ENCODE measurements around the gene METTL21A. TPM values are rescaled to one million over a fixed set of nuclear protein-coding genes. Genes with fewer than 3 reads are reported as not detected.

The METTL21A gene
- total RNA-seq, 4 donors from 2014 or later, result 10.1 to 31.6 (median 22.5) TPM

DNA sequence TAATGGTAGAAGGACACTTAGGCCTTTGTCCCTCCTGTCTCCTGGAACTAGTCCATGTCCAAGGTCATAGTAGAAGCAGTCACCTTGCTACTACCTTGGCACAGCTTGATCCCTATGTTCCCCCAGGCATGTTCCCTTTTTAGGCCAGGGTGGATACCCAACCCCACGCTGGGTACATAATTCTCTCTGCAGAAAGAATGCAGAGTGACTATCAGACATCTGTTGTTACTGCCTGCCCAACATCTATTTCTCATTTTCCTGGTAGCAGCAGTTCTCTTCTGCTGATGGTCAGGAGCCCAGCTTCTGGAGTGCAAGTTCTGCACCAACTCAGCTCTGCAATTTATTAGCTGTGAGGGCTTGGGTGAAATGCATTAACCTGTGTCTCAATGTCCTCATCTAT lies 4.4 kb upstream of the METTL21A start:
- Histone ChIP-seq H3K4me1 (peaks cover 4 to 20% (median 15%) of the 10 kb centered on the region in 4 donors), H3K36me3 (no peaks in the 10 kb centered on the region), H3K27me3 (no peaks in the 10 kb centered on the region), H3K9me3 (no peaks in the 10 kb centered on the region), H3K4me3 (no peak overlapping the region), H3K27ac (replicated peaks in 1 of 4) (no peak overlapping the region)
- intact Hi-C loops (cut with DNase I), result loop anchor here (5.0 to 10.0 kb wide), 3 partner anchors 83 to 625 kb away; partner anchors contain the start of genes CCNYL1, CREB1 and IDH1
- 77% methylated on average over 1 of the region's 1 CpG for WGBS
- DNase-seq (ENCODE audit: extremely low spot score), result no peak
- TF ChIP-seq, protein P1, sequence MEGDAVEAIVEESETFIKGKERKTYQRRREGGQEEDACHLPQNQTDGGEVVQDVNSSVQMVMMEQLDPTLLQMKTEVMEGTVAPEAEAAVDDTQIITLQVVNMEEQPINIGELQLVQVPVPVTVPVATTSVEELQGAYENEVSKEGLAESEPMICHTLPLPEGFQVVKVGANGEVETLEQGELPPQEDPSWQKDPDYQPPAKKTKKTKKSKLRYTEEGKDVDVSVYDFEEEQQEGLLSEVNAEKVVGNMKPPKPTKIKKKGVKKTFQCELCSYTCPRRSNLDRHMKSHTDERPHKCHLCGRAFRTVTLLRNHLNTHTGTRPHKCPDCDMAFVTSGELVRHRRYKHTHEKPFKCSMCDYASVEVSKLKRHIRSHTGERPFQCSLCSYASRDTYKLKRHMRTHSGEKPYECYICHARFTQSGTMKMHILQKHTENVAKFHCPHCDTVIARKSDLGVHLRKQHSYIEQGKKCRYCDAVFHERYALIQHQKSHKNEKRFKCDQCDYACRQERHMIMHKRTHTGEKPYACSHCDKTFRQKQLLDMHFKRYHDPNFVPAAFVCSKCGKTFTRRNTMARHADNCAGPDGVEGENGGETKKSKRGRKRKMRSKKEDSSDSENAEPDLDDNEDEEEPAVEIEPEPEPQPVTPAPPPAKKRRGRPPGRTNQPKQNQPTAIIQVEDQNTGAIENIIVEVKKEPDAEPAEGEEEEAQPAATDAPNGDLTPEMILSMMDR (IDR thresholded peaks at IDR 0.05), result no peak
- TF ChIP-seq POLR2A (IDR thresholded peaks at IDR 0.05; ENCODE audit: low read depth), result no peak
- TF ChIP-seq EP300 (IDR thresholded peaks at IDR 0.05), result no peak
- TF ChIP-seq POLR2AphosphoS5 (IDR thresholded peaks at IDR 0.05), result no peak

DNA sequence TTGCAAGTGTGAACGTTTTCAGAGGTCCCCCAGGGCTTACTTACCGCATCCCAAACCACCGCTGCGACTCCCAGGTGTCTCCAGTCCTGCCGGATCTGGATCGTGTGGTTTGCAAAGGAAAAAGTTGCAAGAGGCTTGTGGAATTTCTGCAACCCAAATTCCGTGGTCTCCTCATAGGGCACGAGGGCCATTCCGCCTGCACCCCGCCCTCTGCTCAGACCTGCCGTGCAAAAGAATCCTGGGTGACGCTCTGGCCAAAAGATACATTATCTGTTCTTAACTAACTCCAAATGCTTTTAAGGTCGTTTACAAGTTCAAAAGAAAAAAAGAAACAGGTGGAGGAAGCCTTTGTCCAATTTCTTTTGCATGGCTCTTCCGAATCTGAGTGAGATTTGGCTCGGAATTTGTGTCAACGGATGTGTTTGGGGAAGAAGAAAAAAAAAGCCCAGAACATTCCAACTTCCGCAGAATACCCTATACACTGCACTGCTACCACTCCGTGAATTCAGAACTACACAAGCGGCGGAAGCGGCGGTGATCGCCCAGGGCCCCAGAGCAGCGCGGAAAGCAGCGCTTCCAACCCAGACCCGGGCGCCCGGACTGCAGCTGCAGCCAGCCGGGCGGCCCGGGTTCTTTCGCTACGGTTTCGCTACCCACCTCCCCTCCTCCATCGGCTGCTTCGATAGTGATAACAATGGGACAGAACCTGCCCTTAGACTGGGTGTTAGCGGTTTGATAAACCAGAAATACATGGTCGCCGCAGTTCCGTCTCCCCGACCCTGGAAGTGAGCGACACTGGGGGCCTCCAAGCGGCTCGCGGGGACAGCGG lies 795 bp downstream of the METTL21A start:
- Histone ChIP-seq H3K27me3 (no peaks in the 10 kb centered on the region), H3K36me3 (peaks cover 0 to 21% (median 10%) of the 10 kb centered on the region in 4 donors), H3K4me1 (peaks cover 15 to 50% (median 35%) of the 10 kb centered on the region in 4 donors), H3K4me3 (peak overlapping the region; percentile 81 to 93 (median 92)), H3K27ac (replicated peaks in 1 of 4) (peak overlapping the region; percentile 93 to 98 (median 98)), H3K9me3 (no peaks in the 10 kb centered on the region)
- intact Hi-C loops (cut with DNase I), result loop anchor here (5.0 to 10.0 kb wide), 3 partner anchors 88 to 630 kb away; partner anchors contain the start of genes CCNYL1, CREB1 and IDH1
- 1% methylated on average over 34 of the region's 47 CpGs for WGBS
- TF ChIP-seq POLR2A (IDR thresholded peaks at IDR 0.05; ENCODE audit: low read depth) (no peak), POLR2AphosphoS5 (IDR thresholded peaks at IDR 0.05) (peak; percentile 69 to 83)
- DNase-seq (ENCODE audit: extremely low spot score), result no peak

GRCh38 chr2:207621501-207622039 lies 3.6 kb downstream of the METTL21A start:
- H3K27me3 ChIP-seq, result no peaks in the 10 kb centered on the region
- H3K4me1 ChIP-seq, result peaks cover 16 to 54% (median 42%) of the 10 kb centered on the region in 4 donors
- H3K4me3 ChIP-seq, result no peak overlapping the region
- H3K27ac ChIP-seq (replicated peaks in 1 of 4), result no peak overlapping the region
- DNase-seq (ENCODE audit: extremely low spot score), result no peak
- no peaks in the 10 kb centered on the region for H3K9me3 ChIP-seq
- TF ChIP-seq POLR2A (IDR thresholded peaks at IDR 0.05; ENCODE audit: low read depth) (no peak), POLR2AphosphoS5 (IDR thresholded peaks at IDR 0.05) (no peak), EP300 (IDR thresholded peaks at IDR 0.05) (no peak)
- TF ChIP-seq, protein P1 (IDR thresholded peaks at IDR 0.05), result no peak
- H3K36me3 ChIP-seq, result peaks cover 0 to 27% (median 12%) of the 10 kb centered on the region in 4 donors
- 78% methylated on average over 10 of the region's 10 CpGs for WGBS
- intact Hi-C loops (cut with DNase I), result loop anchor here (10.0 kb wide), 1 partner anchor 633 kb away; the partner anchor contains the start of gene IDH1

DNA sequence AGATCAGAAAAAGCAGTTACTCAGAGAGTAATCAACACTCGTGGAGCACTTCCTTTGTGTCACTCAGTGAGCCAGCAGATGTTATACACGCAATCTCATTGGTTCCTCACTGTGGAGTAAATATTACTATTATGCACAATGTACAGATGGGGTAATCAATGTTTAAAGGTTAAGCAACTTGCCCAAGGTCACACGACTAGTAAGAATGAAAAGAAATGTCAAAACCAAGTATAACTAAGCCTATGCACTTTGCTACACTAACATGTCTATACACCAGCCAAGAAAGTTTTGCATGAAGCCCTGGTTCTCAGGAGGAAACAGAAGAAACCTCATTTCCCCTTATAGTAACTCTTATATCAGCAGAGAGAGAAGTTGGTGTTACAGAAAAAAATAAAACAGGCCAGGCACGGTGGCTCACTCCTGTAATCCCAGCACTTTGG lies 5.4 kb downstream of the METTL21A start:
- no peak for TF ChIP-seq POLR2AphosphoS5 (IDR thresholded peaks at IDR 0.05)
- TF ChIP-seq, protein P1 (IDR thresholded peaks at IDR 0.05), result no peak
- H3K4me3 ChIP-seq, result no peak overlapping the region
- H3K36me3 ChIP-seq, result peaks cover 0 to 27% (median 16%) of the 10 kb centered on the region in 4 donors
- H3K9me3 ChIP-seq, result no peaks in the 10 kb centered on the region
- H3K27me3 ChIP-seq, result no peaks in the 10 kb centered on the region
- no peak overlapping the region for H3K27ac ChIP-seq (replicated peaks in 1 of 4)
- intact Hi-C loops (cut with DNase I), result loop anchor here (10.0 kb wide), 1 partner anchor 635 kb away; the partner anchor contains the start of gene IDH1
- peaks cover 18 to 51% (median 42%) of the 10 kb centered on the region in 4 donors for H3K4me1 ChIP-seq
- no peak for DNase-seq (ENCODE audit: extremely low spot score)
- 61% methylated on average over 4 of the region's 4 CpGs for WGBS
